ENCODE measurements around the gene CYP4F12.
A peak's percentile ranks its signal among the peaks of the same experiment; 100 is the strongest.
"Not testable (repeated sequence)": the region's sequence is repeated elsewhere in the genome, so short reads cannot be mapped to it uniquely, and the experiment has no call there.

Gene CYP4F12

GRCh38 chr19:15651791-15652190 is 21.1 kb upstream of the CYP4F12 start:
- DNase-seq: no peak

DNA sequence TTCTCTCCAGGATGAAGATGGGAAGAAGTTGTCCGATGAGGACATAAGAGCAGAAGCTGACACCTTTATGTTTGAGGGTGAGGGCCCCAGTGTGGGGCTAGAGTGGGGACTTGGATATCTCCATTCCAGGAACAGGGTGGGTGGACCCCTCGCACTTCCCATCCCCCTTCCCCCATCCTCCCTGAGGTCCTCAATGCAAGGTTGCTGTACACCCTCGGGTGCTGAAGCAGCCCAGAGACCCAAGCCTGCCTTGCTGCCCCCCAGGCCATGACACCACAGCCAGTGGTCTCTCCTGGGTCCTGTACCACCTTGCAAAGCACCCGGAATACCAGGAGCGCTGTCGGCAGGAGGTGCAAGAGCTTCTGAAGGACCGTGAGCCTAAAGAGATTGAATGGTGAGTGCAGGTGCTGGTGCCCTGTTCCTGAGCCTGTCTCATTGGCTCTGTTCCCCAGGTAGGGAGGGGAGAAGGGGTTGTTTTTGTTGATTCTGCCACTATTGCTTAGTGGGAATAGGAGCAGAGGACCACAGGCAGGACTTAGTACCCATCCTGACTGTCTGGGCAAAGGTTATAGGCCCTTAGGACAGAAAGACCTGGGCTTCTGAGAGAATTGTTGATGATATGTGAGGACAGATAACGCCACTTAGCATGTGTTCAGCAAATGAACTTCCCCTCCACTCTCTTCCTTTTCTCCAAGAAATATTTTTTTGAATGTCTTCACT is 20.2 kb upstream of the CYP4F12 start:
- no peak for DNase-seq

- no peak for DNase-seq
These were observed 16.4 kb upstream of the CYP4F12 start for GRCh38 chr19:15656467-15656866.

DNA sequence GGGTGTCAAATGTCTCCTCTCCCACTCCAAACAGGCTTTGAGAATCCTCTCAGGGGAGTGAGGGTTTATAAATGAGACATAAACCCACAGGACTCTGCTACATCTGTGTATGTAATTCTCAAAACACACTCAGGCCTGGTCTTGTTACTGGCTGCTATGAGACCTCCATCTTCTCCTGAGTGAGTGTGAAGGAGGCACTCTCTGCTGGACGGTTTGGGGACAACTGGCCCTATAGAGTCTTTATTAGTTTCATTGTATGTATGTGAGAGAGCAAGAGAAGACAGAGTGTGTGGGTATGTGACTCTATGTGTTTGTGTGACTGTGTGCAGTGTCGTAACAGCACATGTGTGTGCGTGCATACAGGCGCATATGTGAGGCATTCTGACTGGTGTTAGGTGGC is 9.6 kb upstream of the CYP4F12 start:
- no peak for DNase-seq

DNA sequence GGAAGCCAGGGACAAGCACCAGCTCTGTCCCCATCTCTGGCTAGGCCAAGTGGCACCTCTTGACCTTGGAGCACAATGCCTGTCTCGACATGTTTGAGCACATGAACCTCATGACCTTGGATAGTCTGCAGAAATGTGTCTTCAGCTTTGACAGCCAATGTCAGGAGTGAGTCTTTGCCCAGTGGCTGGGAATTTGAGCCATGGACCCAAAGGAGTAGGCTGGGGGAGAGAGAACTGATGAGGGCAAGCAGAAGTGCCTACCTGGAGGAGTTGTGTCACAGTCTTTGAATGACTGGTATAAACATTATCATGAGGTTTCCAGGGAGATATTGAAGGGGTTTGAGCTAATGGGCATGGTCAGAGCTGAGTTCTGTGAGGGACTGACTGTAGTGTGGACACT is 6.7 kb upstream of the CYP4F12 start:
- no peak for DNase-seq

DNA sequence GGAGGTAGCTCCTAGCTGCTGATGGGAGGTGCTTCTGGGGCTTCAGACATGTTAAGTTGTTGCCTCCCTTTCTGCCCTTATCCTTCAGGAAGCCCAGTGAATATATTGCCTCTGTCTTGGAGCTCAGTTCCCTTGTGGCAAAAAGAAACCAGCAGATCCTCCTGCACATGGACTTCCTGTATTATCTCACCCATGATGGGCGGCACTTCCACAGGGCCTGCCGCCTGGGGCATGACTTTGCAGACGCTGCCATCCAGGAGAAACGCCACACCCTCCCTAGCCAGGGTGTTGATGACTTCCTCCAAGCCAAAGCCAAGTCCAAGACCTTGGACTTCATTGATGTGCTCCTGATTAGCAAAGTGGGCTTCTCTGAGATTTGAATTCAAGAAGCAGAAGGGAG is 6.0 kb upstream of the CYP4F12 start:
- DNase-seq: no peak

DNA sequence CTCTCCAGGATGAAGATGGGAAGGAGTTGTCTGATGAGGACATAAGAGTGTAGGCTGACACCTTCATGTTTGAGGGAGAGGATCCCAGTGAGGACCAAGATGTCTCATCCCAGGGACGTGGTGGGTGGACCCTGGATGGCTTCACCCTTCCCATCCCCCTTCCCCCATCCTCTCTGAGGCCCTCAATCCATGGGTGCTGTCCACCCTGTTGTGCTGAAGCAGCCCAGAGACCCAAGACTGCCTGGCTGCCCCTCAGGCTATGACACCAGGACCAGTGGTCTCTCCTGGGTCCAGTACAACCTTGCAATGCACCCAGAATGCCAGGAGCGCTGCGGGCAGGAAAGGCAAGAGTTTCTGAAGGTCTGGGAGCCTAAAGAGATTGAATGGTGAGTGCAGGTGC is 3.4 kb upstream of the CYP4F12 start:
- DNase-seq: no peak

- no peak for DNase-seq
These were observed 3.0 kb upstream of the CYP4F12 start for GRCh38 chr19:15669891-15670290.

DNA sequence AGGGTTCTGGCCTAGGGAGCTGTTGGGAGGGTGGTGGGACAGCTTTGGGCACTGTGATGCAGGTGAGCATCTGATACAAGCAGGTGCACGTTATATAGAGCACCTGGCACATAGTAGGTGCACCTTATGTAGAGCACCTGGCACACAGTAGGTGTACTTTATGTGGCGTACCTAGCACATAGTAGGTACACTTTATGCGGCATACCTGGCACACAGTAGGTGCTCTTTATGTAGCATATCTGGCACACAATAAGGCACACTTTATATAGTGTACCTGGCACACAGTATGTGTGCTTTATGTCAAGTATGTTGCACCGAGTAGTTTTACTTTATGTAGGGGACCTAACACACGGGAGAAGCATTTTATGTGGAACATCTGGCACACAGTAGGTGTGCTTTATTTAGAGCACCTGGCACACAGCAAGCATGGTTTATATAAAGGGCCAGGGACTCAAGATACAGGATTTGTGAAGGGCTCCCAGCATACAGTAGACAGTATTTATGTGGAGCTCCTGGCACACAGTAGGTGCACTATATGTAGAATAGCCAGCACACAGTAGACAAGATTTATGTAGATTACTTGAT is 1.6 kb upstream of the CYP4F12 start:
- DNase-seq: no peak

- DNase-seq: no peak
These were observed 852 bp upstream of the CYP4F12 start for GRCh38 chr19:15671891-15672579.

- no peak for DNase-seq
These were observed 328 bp downstream of the CYP4F12 start for GRCh38 chr19:15673176-15673654.

GRCh38 chr19:15675560-15675959 is 2.7 kb downstream of the CYP4F12 start:
- DNase-seq: no peak

DNA sequence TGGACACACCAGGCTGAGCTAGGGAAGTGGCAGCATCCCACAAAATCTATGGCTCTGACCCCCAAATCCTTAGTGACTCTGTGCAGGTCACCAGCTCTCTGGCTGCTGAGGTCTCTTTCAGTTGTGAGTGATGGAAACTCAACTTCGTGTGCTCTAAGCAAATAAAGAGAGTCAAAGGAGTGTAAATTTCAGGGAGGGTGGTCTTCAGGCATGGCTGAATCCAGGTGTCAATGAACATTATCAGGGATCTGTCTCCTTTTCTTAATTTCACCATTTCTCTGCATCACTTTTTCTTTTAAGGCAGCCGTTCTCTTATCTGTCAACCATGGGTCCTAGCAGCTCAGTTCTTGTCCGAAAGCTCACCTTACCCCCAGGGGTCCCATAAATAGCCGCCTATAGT is 6.2 kb downstream of the CYP4F12 start:
- DNase-seq: no peak

- DNase-seq: not testable (repeated sequence)
These were observed 7.0 kb downstream of the CYP4F12 start for GRCh38 chr19:15679865-15680264.

- no peak for DNase-seq
These were observed 7.8 kb downstream of the CYP4F12 start for GRCh38 chr19:15680478-15681322.

DNA sequence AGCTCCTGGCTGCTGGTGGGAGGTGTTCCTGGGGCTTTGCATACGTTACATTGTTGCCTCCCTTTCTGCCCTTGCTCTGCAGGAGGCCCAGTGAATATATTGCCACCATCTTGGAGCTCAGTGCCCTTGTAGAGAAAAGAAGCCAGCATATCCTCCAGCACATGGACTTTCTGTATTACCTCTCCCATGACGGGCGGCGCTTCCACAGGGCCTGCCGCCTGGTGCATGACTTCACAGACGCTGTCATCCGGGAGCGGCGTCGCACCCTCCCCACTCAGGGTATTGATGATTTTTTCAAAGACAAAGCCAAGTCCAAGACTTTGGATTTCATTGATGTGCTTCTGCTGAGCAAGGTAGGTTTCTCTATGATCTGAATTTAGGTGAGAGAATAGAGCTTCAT is 10.5 kb downstream of the CYP4F12 start:
- no peak for DNase-seq

DNA sequence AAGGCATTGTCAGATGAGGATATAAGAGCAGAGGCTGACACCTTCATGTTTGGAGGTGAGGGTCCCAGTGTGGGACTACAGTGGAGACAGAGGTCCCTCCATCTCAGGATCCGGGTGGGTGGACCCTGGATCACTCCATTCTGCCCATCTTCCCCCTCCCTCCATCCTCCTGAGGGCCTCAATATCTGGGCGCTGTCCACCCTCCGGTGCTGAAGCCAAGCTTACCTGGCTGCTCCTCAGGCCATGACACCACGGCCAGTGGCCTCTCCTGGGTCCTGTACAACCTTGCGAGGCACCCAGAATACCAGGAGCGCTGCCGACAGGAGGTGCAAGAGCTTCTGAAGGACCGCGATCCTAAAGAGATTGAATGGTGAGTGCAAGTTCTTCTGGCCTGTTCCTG is 11.9 kb downstream of the CYP4F12 start:
- no peak for DNase-seq

DNA sequence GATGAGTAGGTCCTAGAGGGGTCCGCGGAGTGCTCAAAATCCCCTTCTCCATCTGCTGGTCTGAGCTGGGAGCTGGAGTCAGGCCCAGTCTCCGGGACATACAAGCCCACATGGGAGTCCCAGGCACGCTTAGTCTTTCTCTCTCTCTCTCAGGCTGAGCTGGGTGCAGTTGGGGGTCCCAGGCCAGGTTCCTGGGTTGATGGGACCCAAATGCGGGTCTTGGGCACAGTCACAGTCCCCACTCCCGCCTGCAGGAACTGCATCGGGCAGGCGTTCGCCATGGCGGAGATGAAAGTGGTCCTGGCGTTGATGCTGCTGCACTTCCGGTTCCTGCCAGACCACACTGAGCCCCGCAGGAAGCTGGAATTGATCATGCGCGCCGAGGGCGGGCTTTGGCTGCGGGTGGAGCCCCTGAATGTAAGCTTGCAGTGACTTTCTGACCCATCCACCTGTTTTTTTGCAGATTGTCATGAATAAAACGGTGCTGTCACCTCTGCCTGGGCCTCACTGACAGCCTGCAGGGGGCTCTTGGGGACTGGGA is 23.8 kb downstream of the CYP4F12 start:
- DNase-seq: no peak

GRCh38 chr19:15701757-15702533 is 29.1 kb downstream of the CYP4F12 start:
- DNase-seq: no peak

GRCh38 chr19:15702534-15702930 is 29.6 kb downstream of the CYP4F12 start:
- peak; percentile 13 for DNase-seq

DNA sequence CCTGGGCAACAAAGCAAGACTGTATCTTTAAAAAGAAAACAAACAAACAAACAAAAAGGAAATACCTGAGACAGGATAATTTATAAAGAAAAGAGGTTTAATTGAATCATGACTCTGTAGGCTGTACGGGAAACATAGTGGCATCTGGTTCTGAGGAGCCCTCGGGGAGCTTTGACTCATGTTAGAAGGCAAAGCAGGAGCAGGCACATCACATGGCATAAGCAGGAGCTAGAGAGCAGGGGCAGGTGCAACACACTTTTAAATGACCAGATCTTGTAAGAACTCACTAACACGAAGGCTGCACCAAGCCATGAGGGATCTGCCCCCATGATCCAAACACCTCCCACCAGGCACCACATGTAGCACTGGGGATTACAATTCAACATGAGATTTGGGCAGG is 41.8 kb downstream of the CYP4F12 start:
- DNase-seq: no peak

DNA sequence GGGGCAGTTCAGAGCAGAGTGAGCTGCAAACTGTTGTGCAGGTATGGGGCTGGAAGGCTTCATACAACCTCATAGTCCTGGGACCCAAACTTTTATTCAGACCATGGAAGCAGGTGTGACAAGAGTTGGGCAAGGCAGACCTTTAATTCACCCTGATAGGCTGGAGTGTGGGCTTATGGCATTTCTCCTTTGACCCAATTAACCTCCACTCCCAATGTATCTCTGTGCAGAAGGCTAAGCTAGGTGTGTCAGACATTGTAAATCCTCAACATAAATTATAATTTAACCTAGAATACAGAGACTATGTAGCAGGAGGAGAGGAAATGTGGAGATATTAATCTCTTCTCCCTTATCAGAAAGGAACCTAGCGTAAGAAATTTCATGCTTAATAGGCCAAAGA is 42.8 kb downstream of the CYP4F12 start:
- DNase-seq: no peak

Measured in CD4-positive, alpha-beta T cell treated with Interleukin-21 for 1 hour (primary cell).